Astrocyte of the hippocampus (primary cell): ENCODE data around the gene AP2M1.
"Not testable (repeated sequence)": the region's sequence is repeated elsewhere in the genome, so short reads cannot be mapped to it uniquely, and the experiment has no call there.

Experiments
- DNase-seq: peaks from one replicate; pipeline ENCODE4 v3.0.0; 2011; ENCODE audit warnings: low read depth, low spot score

Gene AP2M1

GRCh38 chr3:184157206-184157605 lies 17.4 kb upstream of the AP2M1 start:
- no peak for DNase-seq

DNA sequence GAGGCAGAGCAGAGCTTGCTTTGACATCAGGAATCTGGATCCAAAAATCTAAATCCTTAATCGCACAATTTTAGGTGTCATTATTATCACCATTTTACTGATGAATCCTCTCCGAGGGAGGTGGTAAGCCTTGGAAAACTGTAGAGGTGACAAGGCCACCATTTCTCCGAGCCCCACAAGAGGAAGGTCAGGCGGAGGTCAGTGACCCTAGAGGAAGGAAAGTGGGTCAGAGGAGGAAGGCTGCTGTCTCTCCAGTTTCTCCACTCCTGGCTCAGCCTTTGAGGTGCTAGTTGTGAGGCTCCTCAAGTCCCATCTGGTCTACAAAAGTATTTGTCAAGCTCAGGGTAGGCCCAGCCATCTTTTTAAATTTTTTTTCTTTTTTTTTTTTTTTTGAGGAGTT lies 16.3 kb upstream of the AP2M1 start:
- DNase-seq, result no peak

GRCh38 chr3:184160456-184160855 lies 14.2 kb upstream of the AP2M1 start:
- peak; percentile 68 for DNase-seq

DNA sequence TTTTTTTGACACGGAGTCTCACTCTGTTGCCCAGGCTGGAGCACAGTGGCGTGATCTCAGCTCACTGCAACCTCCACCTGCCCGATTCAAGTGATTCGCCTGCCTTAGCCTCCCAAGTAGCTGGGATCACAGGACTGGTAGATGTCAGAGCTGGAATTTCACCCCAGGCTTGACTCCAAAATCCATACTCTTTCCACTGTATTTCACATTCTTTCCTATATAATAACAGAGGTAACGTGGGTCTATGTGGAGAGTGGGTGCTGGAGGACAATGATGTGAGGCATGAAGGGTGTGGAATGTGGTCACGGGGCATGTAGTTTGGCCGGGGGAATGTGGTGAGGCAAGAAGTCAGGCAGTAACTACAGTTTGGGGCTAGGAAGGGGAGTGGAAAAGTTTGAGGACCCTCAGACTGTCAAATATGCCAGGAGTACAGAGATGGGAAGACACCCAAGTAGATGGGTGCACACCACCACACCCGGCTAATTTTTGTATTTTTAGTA lies 12.0 kb upstream of the AP2M1 start:
- not testable (repeated sequence) for DNase-seq

DNA sequence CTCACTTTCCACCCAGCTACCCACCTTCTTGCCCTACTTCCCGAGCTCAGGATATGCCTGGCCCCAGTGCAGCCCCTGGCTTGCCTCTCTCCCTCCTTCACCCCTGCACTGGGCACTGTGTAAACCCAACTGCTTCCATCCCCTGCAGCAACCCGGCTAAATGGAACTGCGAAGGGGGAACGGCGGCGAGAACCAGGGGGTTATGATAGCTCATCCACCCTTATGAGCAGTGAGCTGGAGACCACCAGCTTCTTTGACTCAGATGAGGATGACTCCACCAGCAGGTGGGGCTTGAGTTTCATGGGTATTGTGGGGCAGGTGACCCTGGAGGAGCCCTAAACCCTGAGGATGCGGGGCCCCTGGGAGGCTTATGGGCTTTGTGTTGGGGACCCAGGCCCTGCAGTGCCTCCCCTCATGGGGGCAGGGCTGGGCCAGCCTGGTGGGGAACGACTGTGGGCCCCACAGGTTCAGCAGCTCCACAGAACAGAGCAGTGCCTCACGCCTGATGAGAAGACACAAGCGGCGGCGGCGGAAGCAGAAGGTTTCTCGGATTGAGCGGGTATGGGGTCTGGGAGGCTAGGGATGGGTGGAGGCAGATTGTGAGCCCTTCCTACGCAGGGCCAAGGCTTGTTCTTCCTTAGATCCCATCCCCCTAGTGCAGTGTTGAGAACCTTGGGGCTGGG lies 9.9 kb upstream of the AP2M1 start:
- no peak for DNase-seq

- DNase-seq, result no peak
Observed at GRCh38 chr3:184165543-184165942, 9.1 kb upstream of the AP2M1 start.

DNA sequence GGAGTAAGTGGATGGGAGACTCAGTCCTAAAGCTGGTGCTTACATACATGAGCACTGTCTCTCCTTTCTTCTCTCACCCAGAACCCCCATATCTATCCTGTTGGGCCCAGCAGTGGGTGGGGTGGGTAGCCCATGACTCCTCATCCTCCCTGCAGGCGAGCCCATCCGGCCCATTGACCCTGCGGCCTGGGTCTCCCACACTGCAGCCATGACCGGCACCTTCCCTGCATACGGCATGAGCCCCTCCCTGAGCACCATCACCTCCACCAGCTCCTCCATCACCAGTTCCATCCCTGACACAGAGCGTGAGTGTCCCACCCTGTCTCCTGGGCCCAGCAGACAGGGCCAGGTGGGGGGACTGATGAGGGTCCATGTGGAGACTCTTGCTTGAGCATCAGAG lies 8.0 kb upstream of the AP2M1 start:
- DNase-seq, result no peak

DNA sequence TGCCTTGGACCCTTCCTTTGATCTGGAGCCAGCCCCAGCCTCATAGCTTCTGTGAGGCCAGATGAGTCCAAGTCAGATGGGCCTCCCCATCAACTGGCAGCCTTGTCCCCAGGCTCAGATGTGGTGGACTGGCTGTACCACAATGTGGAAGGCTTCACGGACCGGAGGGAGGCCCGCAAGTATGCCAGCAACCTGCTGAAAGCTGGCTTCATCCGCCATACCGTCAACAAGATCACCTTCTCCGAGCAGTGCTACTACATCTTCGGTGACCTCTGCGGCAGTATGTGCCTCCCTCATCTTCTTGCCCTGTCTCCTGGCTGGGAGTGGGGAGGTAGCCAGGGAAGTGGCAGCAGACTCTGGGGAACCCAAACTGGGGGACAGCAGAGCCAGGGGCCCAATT lies 6.9 kb upstream of the AP2M1 start:
- DNase-seq, result no peak

DNA sequence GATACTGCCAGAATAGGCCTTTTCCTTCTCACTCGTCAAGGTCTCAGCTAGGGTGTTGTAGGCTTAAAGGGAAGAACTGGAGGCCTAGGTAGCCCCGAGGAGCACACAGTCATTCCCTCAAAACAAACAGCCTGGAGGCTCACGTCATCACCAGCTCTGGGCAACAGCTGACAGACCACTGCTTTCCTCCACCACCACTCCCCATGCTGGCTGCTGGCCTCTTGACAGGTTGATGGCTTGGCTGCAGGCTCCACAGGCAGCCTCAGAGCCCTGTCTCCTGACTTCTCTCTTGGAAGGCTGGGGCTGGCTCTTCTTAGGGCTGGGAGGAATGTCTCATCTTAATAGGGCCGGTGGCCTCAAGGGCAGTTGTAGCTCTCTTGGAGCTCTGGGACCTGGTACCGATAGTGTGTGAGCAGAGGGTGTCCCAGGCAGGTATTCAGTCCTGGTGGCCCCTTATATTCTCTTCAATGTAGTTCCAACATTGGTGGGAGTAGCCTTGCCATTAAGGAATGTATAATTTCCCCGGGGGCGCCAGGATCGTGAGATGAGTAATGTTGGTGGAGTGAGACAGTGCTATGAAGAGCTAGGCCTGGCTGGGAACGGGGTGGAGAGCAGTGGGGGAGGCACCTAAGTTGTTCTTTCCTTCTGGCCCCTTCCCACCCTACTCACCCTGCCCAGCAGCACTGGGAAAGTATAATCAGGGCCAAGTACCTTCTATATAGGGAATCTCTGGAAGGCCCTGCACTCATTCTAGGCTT lies 6.1 kb upstream of the AP2M1 start:
- peak; percentile 87 for DNase-seq

DNA sequence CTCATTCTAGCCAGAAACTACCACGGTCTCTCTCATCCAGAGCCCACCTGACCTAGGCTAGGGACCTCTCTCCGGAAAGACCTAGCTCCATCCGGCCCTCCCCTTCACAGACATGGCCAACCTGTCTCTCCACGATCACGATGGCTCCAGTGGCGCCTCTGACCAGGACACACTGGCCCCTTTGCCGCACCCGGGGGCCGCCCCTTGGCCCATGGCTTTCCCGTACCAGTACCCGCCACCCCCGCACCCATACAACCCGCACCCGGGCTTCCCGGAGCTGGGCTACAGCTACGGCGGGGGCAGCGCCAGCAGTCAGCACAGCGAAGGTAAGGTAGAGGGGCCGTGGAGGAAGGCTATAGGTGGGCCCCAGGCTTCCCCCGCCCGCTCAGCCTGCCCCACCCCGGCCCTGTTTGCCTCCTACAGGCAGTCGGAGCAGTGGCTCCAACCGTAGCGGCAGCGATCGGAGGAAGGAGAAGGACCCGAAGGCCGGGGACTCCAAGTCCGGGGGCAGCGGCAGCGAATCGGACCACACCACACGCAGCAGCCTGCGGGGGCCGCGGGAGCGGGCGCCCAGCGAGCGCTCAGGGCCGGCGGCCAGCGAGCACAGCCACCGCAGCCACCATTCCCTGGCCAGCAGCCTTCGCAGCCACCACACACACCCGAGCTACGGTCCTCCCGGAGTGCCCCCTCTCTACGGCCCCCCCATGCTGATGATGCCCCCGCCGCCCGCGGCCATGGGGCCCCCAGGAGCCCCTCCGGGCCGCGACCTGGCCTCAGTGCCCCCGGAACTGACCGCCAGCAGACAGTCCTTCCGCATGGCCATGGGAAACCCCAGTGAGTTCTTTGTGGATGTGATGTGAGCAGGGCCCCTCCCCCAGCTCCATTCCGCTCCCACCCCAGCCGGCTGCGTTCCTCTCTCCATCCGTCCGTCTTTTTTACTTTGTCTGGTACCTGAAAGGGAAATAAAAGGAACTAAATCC lies 4.5 kb upstream of the AP2M1 start:
- no peak for DNase-seq

DNA sequence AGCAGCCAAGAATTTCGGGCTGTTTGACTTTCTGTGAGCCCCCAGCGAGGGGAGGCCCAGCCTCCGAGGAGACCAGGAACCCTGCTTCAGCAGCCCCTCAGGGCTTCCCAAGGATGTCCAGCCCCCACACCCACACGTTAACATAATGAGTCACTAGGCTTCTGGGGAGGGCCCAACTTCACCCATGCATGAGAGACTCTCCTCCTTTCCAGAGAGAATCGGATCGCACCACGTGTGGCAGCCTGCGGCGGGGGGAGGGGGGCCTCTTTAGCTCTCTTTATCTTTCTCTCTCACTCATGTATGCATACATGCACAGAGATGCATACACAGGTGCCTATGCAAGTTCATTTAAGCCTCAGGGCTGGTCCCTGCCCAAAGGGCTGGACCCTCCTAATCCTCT lies 3.1 kb upstream of the AP2M1 start:
- peak; percentile 80 for DNase-seq

DNA sequence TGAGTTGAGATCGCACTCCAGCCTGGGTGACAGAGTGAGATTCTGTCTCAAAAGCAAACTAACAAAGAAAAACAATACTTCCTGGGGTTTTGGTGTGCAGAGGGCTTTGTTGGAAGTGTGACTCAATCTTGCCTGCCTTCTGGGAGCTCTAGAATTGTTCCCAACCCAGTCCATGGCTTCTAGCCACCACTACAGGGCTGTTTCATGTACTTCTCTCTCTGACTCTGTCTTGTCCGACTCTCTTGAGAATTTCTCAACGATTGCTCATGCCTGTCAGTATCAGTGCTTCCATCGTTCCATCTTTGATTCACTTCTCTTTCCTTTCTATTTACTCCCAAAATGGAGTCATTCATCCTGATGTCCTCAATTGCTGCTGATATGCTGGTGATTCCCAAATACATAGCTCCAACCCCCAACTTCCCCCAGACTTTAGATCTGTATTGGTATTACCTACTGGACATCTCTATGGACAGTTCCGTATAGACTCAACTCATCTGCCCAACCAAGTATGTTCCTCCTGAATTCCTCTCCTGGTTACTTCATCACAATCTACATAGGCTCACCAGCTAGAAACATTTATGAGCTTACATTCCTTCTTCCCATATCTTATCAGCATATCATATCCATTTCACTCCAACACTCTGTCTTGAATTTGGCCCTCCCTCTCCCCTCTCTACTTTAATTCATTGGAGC lies 1.8 kb upstream of the AP2M1 start:
- peak; percentile 89 for DNase-seq

GRCh38 chr3:184173374-184173722 lies 1.3 kb upstream of the AP2M1 start:
- DNase-seq, result no peak

DNA sequence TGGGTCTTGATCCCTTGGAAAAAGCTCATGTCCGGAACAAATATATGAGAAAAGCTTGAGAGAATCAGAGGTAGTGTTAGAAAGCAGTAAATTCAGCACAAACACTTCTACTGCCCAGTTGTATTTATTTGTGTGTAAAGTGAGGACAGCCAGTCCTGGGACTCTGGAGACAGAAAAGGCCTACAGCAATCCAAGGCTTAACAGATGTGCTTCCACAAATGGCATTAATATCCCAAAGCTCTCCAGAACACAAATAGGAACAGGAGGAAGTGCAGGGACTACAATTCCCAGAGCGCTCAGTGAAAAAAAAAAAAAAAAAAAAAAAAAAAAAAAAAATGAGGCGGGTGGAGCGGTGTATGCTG lies 390 bp upstream of the AP2M1 start:
- no peak for DNase-seq

GRCh38 chr3:184175506-184175905 lies 851 bp downstream of the AP2M1 start:
- no peak for DNase-seq

- DNase-seq, result no peak
Observed at GRCh38 chr3:184175981-184176376, 1.3 kb downstream of the AP2M1 start.

GRCh38 chr3:184176377-184177330 lies 2.0 kb downstream of the AP2M1 start:
- peak; percentile 97 for DNase-seq

DNA sequence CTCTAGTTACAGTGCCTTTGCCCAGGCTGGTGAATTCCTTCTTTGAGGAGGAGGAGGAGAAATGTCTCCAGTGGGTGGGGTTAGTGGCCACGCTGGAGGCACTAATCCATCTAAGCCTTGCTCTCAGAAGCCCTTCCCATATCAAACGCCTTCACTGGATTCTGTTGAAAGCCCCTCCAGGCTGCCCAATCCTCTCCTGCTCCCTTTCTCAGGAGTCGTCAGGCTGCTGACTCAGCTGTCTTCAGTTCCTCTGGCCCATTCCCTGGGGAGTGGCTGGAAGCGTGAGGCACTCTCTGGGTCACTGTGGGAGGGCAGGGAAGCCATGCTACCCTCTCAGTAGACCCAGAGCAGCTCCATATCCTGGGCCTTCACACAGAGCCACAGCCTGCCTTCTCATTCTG lies 2.7 kb downstream of the AP2M1 start:
- peak; percentile 61 for DNase-seq

DNA sequence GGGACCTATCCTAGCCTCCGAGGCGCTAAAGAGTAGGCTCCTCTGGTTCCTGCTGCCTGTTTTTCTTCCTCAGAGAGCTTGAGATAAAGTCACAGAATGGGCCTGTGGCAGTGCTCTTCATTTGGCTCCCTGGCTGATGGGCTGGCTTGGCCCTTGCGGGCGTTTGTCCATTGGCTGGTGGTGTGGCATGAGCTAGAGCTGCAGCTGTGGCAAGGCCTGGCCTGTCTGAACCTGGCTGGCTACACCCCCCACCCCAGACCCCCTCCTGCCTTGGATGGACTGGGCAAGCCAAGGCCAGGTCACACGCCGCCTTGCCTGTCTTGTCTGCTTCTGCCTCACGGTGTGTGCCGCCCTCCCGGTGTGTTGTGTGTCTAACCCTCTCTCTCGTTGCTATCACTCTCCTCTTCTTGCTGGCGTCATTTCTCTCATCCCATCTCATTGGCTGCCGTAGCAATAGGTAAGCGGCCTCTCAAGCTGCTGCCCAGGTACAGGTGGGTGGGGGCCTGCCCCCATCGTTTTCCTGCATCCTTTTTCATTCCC lies 3.2 kb downstream of the AP2M1 start:
- no peak for DNase-seq

DNA sequence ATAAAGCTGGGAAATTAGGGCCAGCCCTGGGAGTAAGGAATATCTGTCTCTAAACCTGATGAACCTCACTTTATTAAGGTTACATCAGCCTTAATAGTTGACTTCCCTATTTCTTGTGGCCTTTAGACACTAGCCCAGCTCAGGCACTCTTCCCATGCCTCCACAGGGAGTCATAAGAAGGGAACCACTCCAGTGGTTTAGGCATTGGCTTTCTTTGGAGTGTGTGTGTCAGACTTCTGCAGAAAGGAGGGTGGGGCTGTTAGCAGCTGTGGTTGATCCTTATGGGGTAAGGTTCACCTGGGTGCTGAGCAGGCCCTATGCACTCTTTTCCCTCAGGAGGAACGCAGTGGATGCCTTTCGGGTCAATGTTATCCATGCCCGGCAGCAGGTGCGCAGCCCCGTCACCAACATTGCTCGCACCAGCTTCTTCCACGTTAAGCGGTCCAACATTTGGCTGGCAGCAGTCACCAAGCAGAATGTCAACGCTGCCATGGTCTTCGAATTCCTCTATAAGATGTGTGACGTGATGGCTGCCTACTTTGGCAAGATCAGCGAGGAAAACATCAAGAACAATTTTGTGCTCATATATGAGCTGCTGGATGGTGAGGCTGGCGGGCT lies 4.0 kb downstream of the AP2M1 start:
- no peak for DNase-seq
